GM12878 (cell line): Measurements from ENCODE around the gene SERPINA9. TPM values are rescaled to one million over a fixed set of nuclear protein-coding genes. Genes with fewer than 3 reads are reported as not detected.

Experiments used
- ATAC-seq: fragments of 200-7000 bp; cut with Tn5 transposase; 3 replicates; pipeline ENCODE4 v1.9.1; 2020; ENCODE audit warnings: mild to moderate bottlenecking, moderate library complexity
- BruUV-seq: library from RNA; stranded (reverse); fragments of 400-500 nt; replicated peaks from 2 replicates; lab custom pipeline; 2021; lab: Mats Ljungman, UMichigan
- CTCF ChIA-PET: fragments of 300-600 bp; sonication (Branson Sonifier 250); formaldehyde crosslinking; extraction: SDS; loops from one replicate; lab custom pipeline; 2021; ENCODE audit warnings: inconsistent platforms; lab: Yijun Ruan, JAX
- POLR2A ChIA-PET: fragments of 350-600 bp; formaldehyde crosslinking; extraction: SDS; loops from one replicate; lab custom pipeline; 2021; ENCODE audit warnings: inconsistent platforms; lab: Charles Lee
- RAD21 ChIA-PET: fragments of 300-600 bp; sonication (Branson Sonifier 250); formaldehyde crosslinking; loops from one replicate; lab custom pipeline; 2023; ENCODE audit warnings: antibody characterized with exemption; ENCODE audit not compliant: unreplicated experiment; lab: Charles Lee
- SMC1A ChIA-PET: fragments of 300-600 bp; sonication (Branson Sonifier 250); formaldehyde crosslinking; loops from one replicate; lab custom pipeline; 2023; ENCODE audit not compliant: unreplicated experiment, uncharacterized antibody; lab: Charles Lee
- DNase-seq: peaks from one replicate; pipeline ENCODE4 v3.0.0-alpha.2; 2011; ENCODE audit warnings: low read depth, low spot score
- FAIRE-seq: peaks from 3 replicates; lab custom pipeline; 2011; peaks lifted over from hg19 to GRCh38; lab: Jason Lieb, UNC
- H2AFZ ChIP-seq: 2 replicates; pipeline ENCODE4 v1.6.0; 2011; ENCODE audit warnings: low read depth, low read length, control low read depth; ENCODE audit not compliant: control insufficient read depth
- H3K27ac ChIP-seq: 2 replicates; pipeline ENCODE4 v1.5.1; 2011; ENCODE audit warnings: control low read depth; ENCODE audit not compliant: control insufficient read depth, insufficient read depth
- H3K27me3 ChIP-seq, 2 experiments: replicated peaks in 1 of 2; 2 replicates each; pipeline versions ENCODE4 v1.6.0 to v1.6.1; 2011; ENCODE audit warnings: low read length in 1 of 2; ENCODE audit not compliant: control insufficient read depth in 2 of 2, insufficient read depth in 2 of 2
- H3K36me3 ChIP-seq, 2 experiments: 2 replicates each; pipeline ENCODE4 v1.5.1; 2011; ENCODE audit warnings: low read length in 1 of 2; ENCODE audit not compliant: control insufficient read depth in 2 of 2, insufficient read depth in 2 of 2
- H3K4me1 ChIP-seq: 2 replicates; pipeline ENCODE4 v1.6.1; 2011; ENCODE audit warnings: mild to moderate bottlenecking, low read length, moderate library complexity, mixed read lengths; ENCODE audit not compliant: control insufficient read depth, insufficient read depth
- H3K4me2 ChIP-seq: 2 replicates; pipeline ENCODE4 v1.6.0; 2011; ENCODE audit warnings: control low read depth; ENCODE audit not compliant: control insufficient read depth, insufficient read depth
- H3K4me3 ChIP-seq: fragments of 200-600 bp; sonication (generic); 2 replicates; pipeline ENCODE4 v1.5.1; 2016
- H3K79me2 ChIP-seq: 2 replicates; pipeline ENCODE4 v1.6.0; 2011; ENCODE audit warnings: low read length; ENCODE audit not compliant: control insufficient read depth, insufficient read depth
- H3K9ac ChIP-seq: 2 replicates; pipeline ENCODE4 v1.8.0; 2011; ENCODE audit warnings: low read length, control low read depth, mixed read lengths; ENCODE audit not compliant: control insufficient read depth, insufficient read depth
- H3K9me3 ChIP-seq: replicated peaks from 3 replicates; pipeline ENCODE4 v1.5.1; 2011; ENCODE audit warnings: mild to moderate bottlenecking, low read length; ENCODE audit not compliant: control insufficient read depth, insufficient read depth
- H4K20me1 ChIP-seq: 2 replicates; pipeline ENCODE4 v1.6.0; 2011; ENCODE audit not compliant: control insufficient read depth, insufficient read depth
- CHD2 ChIP-seq: IDR thresholded peaks from 2 replicates; pipeline ENCODE4 v1.6.1; 2011; ENCODE audit warnings: low read depth, low read length, improper control_type of control experiment, borderline replicate concordance
- PAX5 ChIP-seq: IDR thresholded peaks from 2 replicates; pipeline ENCODE4 v1.6.1; 2011; ENCODE audit warnings: low read depth, low read length, borderline replicate concordance
- SIN3A ChIP-seq: IDR thresholded peaks from 2 replicates; pipeline ENCODE4 v1.6.1; 2012; ENCODE audit warnings: low read depth, low read length, improper control_type of control experiment
- SUZ12 ChIP-seq: fragments of 200-600 bp; sonication (generic); IDR thresholded peaks from one replicate; pipeline ENCODE4 v1.6.1; 2018; ENCODE audit warnings: antibody characterized with exemption, mild to moderate bottlenecking; ENCODE audit not compliant: unreplicated experiment
- WGBS: methylation state at CpG from one replicate; pipeline ENCODE4 v1.1.6; 2016; ENCODE audit warnings: low lambda C conversion rate; ENCODE audit not compliant: insufficient replicate concordance, insufficient coverage; ENCODE audit errors: missing lambda C conversion rate; 5-methylcytosine and 5-hydroxymethylcytosine counted together
- in situ Hi-C: fragments of 300-500 bp; cut with MboI; formaldehyde crosslinking; loops from 9 replicates; pipeline ENCODE4 v1.14.3; 2018; ENCODE audit warnings: mixed read lengths
- intact Hi-C: fragments of 100-400 bp; cut with micrococcal nuclease; formaldehyde crosslinking; loops from one replicate; pipeline ENCODE4 v1.14.2; 2022; ENCODE audit not compliant: unreplicated experiment
- polyA plus RNA-seq, 11 experiments: library from polyadenylated mRNA; depleted of rRNA in 4 of 11; unstranded in 6 of 11; stranded (reverse) in 5 of 11; fragments of >200 nt; fragmentation: Nextera tagmentation in 4 of 11; fragmentation: Illumina TruSeq in 1 of 11; extraction: Ambion mirVana in 4 of 11; extraction: Trizol in 1 of 11; gene quantifications; 1 replicate in 1 of 11; 2 replicates in 10 of 11; pipeline versions ENCODE4 v1.2.1 to v1.2.3, GENCODE V29; 2011 to 2016; ENCODE audit warnings: inconsistent platforms in 2 of 11, missing spikeins in 2 of 11, low read depth in 1 of 11
- total RNA-seq, 4 experiments: library from RNA; depleted of rRNA in 3 of 4; stranded (reverse); fragments of >200 nt in 3 of 4; fragmentation: Illumina TruSeq in 1 of 4; extraction: Trizol in 1 of 4; gene quantifications; 2 replicates each; pipeline versions ENCODE4 v1.2.1 to v1.2.3, GENCODE V29; 2013 to 2021
- TF ChIP-seq, protein P1 (sequence below): IDR thresholded peaks from 2 replicates; pipeline ENCODE4 v1.6.1; 2012; ENCODE audit warnings: mild to moderate bottlenecking, low read depth, low read length

Gene SERPINA9
- total and polyA plus RNA-seq, 10 of the 15 experiments (the other 5 are each of a cell fraction or from before 2014, with no cell fraction given), result 0.05 TPM; not detected in 9

DNA sequence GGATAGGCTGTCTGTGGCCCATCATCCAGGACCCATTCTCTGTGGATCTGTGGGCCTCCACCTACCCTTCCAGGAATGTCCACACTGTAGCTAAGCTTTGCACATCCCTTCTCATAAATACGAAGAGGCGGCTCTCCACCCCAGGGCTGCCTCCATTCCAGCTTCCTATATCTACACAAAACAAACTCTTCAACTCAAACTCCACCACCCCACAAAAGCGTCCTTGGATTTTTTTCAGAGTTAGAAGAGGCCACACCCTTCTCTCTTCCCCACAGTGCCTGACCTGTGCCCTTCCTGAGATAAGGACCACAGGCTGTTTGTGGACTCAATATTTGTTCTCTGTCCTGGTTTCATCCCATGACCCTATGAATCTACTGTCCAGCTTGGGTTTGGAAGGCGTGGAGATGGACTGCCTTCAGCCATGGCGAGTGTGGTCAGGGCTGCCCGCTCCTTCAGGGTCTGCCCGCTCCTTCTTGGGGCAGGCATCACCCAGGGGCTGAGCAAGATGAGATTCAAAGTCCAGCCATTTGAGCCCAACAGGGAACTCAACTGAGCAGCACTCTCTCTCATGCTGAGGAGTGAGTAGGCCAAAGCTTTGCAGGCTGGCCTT lies 46.2 kb upstream of the SERPINA9 start:
- TF ChIP-seq PAX5 (no peak), SIN3A (no peak), SUZ12 (no peak), CHD2 (no peak)
- TF ChIP-seq, protein P1, sequence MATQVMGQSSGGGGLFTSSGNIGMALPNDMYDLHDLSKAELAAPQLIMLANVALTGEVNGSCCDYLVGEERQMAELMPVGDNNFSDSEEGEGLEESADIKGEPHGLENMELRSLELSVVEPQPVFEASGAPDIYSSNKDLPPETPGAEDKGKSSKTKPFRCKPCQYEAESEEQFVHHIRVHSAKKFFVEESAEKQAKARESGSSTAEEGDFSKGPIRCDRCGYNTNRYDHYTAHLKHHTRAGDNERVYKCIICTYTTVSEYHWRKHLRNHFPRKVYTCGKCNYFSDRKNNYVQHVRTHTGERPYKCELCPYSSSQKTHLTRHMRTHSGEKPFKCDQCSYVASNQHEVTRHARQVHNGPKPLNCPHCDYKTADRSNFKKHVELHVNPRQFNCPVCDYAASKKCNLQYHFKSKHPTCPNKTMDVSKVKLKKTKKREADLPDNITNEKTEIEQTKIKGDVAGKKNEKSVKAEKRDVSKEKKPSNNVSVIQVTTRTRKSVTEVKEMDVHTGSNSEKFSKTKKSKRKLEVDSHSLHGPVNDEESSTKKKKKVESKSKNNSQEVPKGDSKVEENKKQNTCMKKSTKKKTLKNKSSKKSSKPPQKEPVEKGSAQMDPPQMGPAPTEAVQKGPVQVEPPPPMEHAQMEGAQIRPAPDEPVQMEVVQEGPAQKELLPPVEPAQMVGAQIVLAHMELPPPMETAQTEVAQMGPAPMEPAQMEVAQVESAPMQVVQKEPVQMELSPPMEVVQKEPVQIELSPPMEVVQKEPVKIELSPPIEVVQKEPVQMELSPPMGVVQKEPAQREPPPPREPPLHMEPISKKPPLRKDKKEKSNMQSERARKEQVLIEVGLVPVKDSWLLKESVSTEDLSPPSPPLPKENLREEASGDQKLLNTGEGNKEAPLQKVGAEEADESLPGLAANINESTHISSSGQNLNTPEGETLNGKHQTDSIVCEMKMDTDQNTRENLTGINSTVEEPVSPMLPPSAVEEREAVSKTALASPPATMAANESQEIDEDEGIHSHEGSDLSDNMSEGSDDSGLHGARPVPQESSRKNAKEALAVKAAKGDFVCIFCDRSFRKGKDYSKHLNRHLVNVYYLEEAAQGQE, result no peak
- ChIA-PET POLR2A (no interaction called here), RAD21 (no interaction called here), CTCF (no interaction called here), SMC1A (no interaction called here)
- ATAC-seq (no peak), FAIRE-seq (no peak), DNase-seq (no peak)
- Histone ChIP-seq H3K27ac (no peak overlapping the region), H3K79me2 (no peaks in the 10 kb centered on the region), H3K9me3 (no peaks in the 10 kb centered on the region; the same call in 2 of the 3 replicates), H2AFZ (no peak overlapping the region), H3K36me3 (no peaks in the 10 kb centered on the region), H3K4me3 (no peak overlapping the region), H4K20me1 (no peaks in the 10 kb centered on the region), H3K4me1 (no peaks in the 10 kb centered on the region), H3K27me3 (peaks cover 0 to 4% of the 10 kb centered on the region in 2 experiments; a peak in 2 of 4 replicates), H3K9ac (no peak overlapping the region), H3K4me2 (no peak overlapping the region)
- 30% methylated on average over 7 of the region's 7 CpGs for WGBS
- intact Hi-C loops (no loop called here), in situ Hi-C loops (no loop called here)
- BruUV-seq, result no TSS peak
